Measurements from ENCODE around the gene MAP3K20. TPM values are rescaled to one million over a fixed set of nuclear protein-coding genes. Genes with fewer than 3 reads are reported as not detected.

The MAP3K20 gene
- total RNA-seq, 1 donor from 2014 or later: 23.5 TPM

DNA sequence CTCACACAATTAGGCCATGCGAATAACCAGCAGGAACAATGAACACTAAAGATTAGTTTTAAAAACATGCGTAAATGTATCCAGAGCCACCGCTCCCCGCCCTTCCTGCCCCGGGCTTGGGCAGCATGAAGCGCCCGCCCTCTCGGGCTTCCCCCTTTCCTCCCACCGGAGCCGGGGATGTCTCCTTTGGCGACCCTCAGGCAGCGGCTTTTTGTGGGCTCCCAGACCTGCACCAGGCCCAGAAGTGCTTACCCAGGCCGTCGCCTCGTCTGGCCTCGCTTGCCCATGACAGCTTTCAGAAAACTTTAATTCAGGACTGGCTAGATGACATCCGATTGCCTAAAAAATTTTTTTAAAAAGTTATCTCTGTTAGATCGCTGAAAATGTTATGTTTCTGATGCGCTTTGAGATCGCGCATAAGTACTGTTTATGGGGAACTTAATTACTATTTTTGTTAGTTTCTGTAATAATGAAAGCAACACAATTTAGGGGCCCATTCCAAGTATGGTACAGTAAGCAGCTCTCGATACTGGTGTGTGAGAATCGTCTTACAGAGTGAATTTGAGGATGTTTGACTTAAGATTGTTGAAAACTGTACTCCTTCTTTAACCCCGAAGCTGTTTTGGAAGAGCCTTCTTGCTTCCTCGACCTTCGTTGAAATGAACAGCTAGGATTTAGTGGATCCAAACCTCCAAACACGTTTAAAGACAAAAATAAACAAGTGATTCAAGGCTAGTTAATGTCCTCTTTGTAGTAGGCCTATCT is 1.1 kb downstream of the MAP3K20 start:
- Mint-ChIP-seq H3K4me3 (peak overlapping the region; percentile 91), H3K27ac (peak overlapping the region; percentile 85), H3K36me3 (no peaks in the 10 kb centered on the region), H3K9me3 (no peaks in the 10 kb centered on the region), H3K27me3 (peaks cover 17% of the 10 kb centered on the region), H3K4me1 (ENCODE audit: unreplicated experiment) (peaks cover 22% of the 10 kb centered on the region)
- TF ChIP-seq, protein P1, sequence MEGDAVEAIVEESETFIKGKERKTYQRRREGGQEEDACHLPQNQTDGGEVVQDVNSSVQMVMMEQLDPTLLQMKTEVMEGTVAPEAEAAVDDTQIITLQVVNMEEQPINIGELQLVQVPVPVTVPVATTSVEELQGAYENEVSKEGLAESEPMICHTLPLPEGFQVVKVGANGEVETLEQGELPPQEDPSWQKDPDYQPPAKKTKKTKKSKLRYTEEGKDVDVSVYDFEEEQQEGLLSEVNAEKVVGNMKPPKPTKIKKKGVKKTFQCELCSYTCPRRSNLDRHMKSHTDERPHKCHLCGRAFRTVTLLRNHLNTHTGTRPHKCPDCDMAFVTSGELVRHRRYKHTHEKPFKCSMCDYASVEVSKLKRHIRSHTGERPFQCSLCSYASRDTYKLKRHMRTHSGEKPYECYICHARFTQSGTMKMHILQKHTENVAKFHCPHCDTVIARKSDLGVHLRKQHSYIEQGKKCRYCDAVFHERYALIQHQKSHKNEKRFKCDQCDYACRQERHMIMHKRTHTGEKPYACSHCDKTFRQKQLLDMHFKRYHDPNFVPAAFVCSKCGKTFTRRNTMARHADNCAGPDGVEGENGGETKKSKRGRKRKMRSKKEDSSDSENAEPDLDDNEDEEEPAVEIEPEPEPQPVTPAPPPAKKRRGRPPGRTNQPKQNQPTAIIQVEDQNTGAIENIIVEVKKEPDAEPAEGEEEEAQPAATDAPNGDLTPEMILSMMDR (conservative IDR thresholded peaks at IDR 0.05): no peak
- no peak for DNase-seq (ENCODE audit: extremely low spot score, unreplicated experiment)

DNA sequence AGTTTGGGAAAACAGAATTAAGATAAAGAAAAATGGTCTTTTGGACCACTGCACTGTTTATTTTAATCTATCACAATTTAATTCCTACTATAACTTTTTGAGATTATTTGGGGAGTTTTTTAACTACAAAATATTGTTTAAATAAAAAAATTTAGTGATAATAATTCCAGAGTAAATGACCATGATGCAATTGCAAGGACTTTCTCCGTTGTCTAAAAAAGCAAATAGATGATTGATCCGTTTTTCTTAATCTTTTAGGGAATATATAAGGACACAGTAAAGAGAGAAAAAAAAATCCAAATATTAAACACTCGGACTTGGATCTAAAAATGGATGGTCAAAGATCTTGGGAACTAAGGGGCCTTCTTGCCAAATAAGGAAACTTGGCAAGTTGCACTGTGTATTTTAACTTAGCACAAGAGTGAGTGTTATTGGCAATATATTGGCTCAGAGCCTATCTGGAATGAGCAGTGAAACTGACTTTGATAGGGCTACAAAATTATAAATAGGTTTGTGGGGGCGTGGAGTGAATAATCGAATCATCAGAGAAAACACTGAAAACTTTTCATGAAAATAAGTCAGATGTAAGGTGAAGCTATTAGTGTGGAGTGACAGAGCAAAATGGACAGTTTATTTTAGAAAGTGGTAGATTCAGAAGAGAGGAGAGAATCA is 2.0 kb downstream of the MAP3K20 start:
- H3K4me3 Mint-ChIP-seq: peak overlapping the region; percentile 91
- no peak overlapping the region for H3K27ac Mint-ChIP-seq
- TF ChIP-seq, protein P1 (conservative IDR thresholded peaks at IDR 0.05): no peak
- no peaks in the 10 kb centered on the region for H3K9me3 Mint-ChIP-seq
- H3K4me1 Mint-ChIP-seq (ENCODE audit: unreplicated experiment): peaks cover 22% of the 10 kb centered on the region
- H3K36me3 Mint-ChIP-seq: peaks cover 5% of the 10 kb centered on the region
- H3K27me3 Mint-ChIP-seq: peaks cover 11% of the 10 kb centered on the region
- DNase-seq (ENCODE audit: extremely low spot score, unreplicated experiment): no peak

DNA sequence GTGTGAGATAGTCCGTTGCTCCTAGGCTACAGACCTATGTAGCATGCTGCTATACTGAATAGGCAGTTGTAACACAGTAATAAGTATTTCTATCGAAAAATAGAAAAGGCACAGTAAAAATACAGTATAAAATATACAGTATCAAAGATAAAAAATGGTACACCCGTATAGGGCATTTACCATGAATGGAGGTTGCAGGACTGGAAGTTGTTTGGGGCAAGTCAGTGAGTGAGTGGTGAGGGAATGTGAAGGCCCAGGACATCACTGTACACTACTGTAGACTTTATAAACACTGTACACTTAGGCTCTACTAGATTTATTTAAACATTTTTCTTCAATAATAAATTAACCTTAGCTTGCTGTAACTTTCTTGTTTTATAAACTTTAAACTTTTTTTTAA is 3.5 kb downstream of the MAP3K20 start:
- Mint-ChIP-seq H3K4me1 (ENCODE audit: unreplicated experiment) (peaks cover 22% of the 10 kb centered on the region), H3K27me3 (peaks cover 8% of the 10 kb centered on the region), H3K9me3 (no peaks in the 10 kb centered on the region), H3K27ac (no peak overlapping the region), H3K4me3 (no peak overlapping the region), H3K36me3 (peaks cover 5% of the 10 kb centered on the region)
- TF ChIP-seq, protein P1 (conservative IDR thresholded peaks at IDR 0.05): no peak
- no peak for DNase-seq (ENCODE audit: extremely low spot score, unreplicated experiment)

DNA sequence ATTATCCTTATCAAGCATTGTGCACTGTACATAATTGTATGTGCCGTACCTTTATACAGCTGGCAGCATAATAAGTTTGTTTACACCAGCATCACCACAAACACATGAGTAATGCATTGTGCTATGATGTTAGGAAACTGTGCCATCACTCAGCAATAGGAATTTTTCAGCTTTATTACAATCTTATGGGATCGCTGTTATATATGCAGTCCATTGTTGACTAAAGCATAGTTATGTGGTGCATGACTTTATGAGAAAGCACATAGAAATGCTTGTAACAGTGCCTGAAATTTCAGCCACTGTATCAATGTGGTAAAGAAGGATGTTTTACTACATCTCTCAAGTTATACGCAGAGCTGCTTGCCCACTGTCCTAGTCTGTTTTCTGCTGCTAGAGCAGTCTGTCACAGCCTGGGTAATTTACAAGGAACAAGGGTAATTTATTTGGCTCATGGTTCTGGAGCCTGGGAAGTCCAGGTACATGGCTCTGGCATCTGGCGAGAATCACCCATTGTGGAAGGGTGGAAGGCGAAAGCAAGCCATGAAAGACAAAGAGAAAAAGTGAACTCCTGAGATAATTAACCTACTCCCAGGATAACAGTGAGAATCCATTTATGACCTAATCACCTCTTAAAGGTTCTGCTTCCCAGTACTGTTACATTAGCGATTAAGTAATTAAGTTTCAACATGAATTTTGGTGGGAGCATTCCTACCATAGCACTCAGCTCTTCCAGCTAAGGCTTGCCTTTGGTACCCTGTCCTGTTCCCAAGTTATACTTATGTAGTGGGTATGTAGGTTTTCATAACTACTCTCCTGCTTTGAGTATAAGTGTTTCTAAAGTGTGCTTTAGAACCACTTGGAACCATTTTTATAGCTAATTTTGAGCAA is 4.6 kb downstream of the MAP3K20 start:
- peaks cover 19% of the 10 kb centered on the region for H3K4me1 Mint-ChIP-seq (ENCODE audit: unreplicated experiment)
- H3K27me3 Mint-ChIP-seq: peaks cover 4% of the 10 kb centered on the region
- no peak for DNase-seq (ENCODE audit: extremely low spot score, unreplicated experiment)
- no peak overlapping the region for H3K4me3 Mint-ChIP-seq
- TF ChIP-seq, protein P1 (conservative IDR thresholded peaks at IDR 0.05): no peak
- peaks cover 5% of the 10 kb centered on the region for H3K36me3 Mint-ChIP-seq
- no peaks in the 10 kb centered on the region for H3K9me3 Mint-ChIP-seq
- no peak overlapping the region for H3K27ac Mint-ChIP-seq

DNA sequence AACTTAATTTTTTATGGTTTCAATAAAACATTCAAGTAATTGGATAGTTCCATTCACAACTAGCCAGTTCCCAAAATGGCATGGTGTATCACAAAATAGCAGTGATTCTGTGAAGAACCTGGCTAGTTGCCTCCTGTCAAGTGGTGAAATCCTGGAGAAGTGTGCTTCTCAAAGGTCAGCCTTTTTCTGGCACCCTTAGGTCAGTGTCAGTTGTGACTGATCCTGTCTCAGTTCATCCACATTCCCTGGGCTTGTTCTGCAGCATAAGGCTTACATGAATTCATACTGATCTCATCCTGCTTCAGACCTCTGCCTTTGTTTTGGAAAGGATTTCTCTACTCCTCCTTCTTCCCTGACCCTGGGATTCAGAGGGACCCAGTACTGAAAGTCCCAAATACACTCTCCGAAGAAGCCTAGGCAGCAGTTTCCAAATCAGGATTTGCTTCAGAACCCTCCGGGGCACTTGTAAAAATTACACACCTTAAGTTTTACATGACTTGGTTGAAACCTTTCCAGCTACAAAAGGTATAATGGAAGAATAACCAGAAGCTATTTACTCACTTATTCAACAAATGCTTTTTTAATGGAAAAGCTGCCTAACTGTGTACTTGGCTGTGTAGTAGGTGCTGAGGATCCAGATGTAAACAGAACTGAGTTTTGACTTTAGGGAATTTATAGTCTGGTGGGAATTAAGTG is 11.0 kb downstream of the MAP3K20 start:
- peaks cover 11% of the 10 kb centered on the region for H3K4me1 Mint-ChIP-seq (ENCODE audit: unreplicated experiment)
- no peaks in the 10 kb centered on the region for H3K27me3 Mint-ChIP-seq
- DNase-seq (ENCODE audit: extremely low spot score, unreplicated experiment): no peak
- no peak overlapping the region for H3K27ac Mint-ChIP-seq
- peaks cover 9% of the 10 kb centered on the region for H3K36me3 Mint-ChIP-seq
- H3K9me3 Mint-ChIP-seq: no peaks in the 10 kb centered on the region
- TF ChIP-seq, protein P1 (conservative IDR thresholded peaks at IDR 0.05): no peak
- no peak overlapping the region for H3K4me3 Mint-ChIP-seq

Measured in type B pancreatic cell (in vitro differentiated cells).